GM23338 (cell line): Measurements from ENCODE around the gene SH2D1A. TPM values are rescaled to one million over a fixed set of nuclear protein-coding genes. Genes with fewer than 3 reads are reported as not detected.

ENCODE experiments used
- ATAC-seq: fragments of 200-7000 bp; cut with Tn5 transposase; 3 replicates; pipeline ENCODE4 v1.9.1; 2020
- DNase-seq: peaks from one replicate; pipeline ENCODE4 v3.0.0-alpha.2; 2015; ENCODE audit warnings: low spot score
- H2AFZ ChIP-seq: fragments of 200-600 bp; sonication (generic); 2 replicates; pipeline ENCODE4 v1.8.0; 2016; ENCODE audit warnings: antibody characterized with exemption, mild to moderate bottlenecking, moderate library complexity
- H3F3A ChIP-seq: fragments of 200-600 bp; sonication (generic); replicated peaks from 2 replicates; pipeline ENCODE4 v1.8.0; 2017; ENCODE audit warnings: antibody characterized with exemption, mixed run types, low read depth
- H3K27ac ChIP-seq: fragments of 200-600 bp; sonication (generic); 2 replicates; pipeline ENCODE4 v1.6.1; 2016; ENCODE audit warnings: low read depth
- H3K27me3 ChIP-seq: fragments of 200-600 bp; sonication (generic); 2 replicates; pipeline ENCODE4 v1.8.0; 2016; ENCODE audit warnings: mild to moderate bottlenecking, mixed run types, moderate library complexity; ENCODE audit not compliant: insufficient read depth
- H3K36me3 ChIP-seq: fragments of 200-600 bp; sonication (generic); 2 replicates; pipeline ENCODE4 v1.8.0; 2016; ENCODE audit warnings: mild to moderate bottlenecking; ENCODE audit not compliant: insufficient read depth
- H3K4me1 ChIP-seq: fragments of 200-600 bp; sonication (generic); 2 replicates; pipeline ENCODE4 v1.8.0; 2016; ENCODE audit warnings: mild to moderate bottlenecking, moderate library complexity; ENCODE audit not compliant: insufficient read depth
- H3K4me2 ChIP-seq: fragments of 200-600 bp; sonication (generic); 2 replicates; pipeline ENCODE4 v1.7.1; 2017; ENCODE audit warnings: mixed run types
- H3K4me3 ChIP-seq: fragments of 200-600 bp; sonication (generic); 2 replicates; pipeline ENCODE4 v1.6.1; 2016; ENCODE audit warnings: mixed run types
- H3K79me2 ChIP-seq: fragments of 200-600 bp; sonication (generic); replicated peaks from 2 replicates; pipeline ENCODE4 v1.8.0; 2017; ENCODE audit warnings: mild to moderate bottlenecking; ENCODE audit not compliant: insufficient read depth
- H3K9me2 ChIP-seq: fragments of 200-600 bp; sonication (generic); 2 replicates; pipeline ENCODE4 v1.8.0; 2017; ENCODE audit not compliant: insufficient read depth
- H4K20me1 ChIP-seq: fragments of 200-600 bp; sonication (generic); replicated peaks from 2 replicates; pipeline ENCODE4 v1.8.0; 2017; ENCODE audit warnings: mild to moderate bottlenecking; ENCODE audit not compliant: insufficient read depth
- H3K27ac Mint-ChIP-seq: 2 replicates; pipeline ENCODE4 v1.8.0; 2020; ENCODE audit warnings: inconsistent platforms, mild to moderate bottlenecking, moderate library complexity, mixed read lengths
- H3K27me3 Mint-ChIP-seq: 3 replicates; pipeline ENCODE4 v1.8.0; 2022; ENCODE audit warnings: low read depth, mild to moderate bottlenecking, moderate library complexity, mixed read lengths, inconsistent platforms; ENCODE audit not compliant: insufficient read depth, poor library complexity
- H3K36me3 Mint-ChIP-seq: 3 replicates; pipeline ENCODE4 v1.8.0; 2021; ENCODE audit warnings: low read depth, mild to moderate bottlenecking, inconsistent platforms, moderate library complexity, mixed read lengths
- H3K4me1 Mint-ChIP-seq: 3 replicates; pipeline ENCODE4 v1.8.0; 2020; ENCODE audit warnings: mild to moderate bottlenecking, inconsistent platforms, mixed read lengths
- H3K4me3 Mint-ChIP-seq: 3 replicates; pipeline ENCODE4 v1.8.0; 2021; ENCODE audit warnings: moderate library complexity, mild to moderate bottlenecking, inconsistent platforms, mixed read lengths
- H3K9me3 Mint-ChIP-seq: 3 replicates; pipeline ENCODE4 v1.8.0; 2020; ENCODE audit warnings: moderate library complexity, mild to moderate bottlenecking, inconsistent platforms, mixed read lengths
- CREB1 ChIP-seq: fragments of 250-450 bp; sonication (Bioruptor Pico); IDR thresholded peaks from 2 replicates; pipeline ENCODE4 v1.5.0; 2020; ENCODE audit warnings: low read depth, mild to moderate bottlenecking, moderate library complexity
- EZH2 ChIP-seq: fragments of 200-600 bp; sonication (generic); IDR thresholded peaks from one replicate; pipeline ENCODE4 v1.8.0; 2017; ENCODE audit warnings: antibody characterized with exemption, mild to moderate bottlenecking, low read depth; ENCODE audit not compliant: unreplicated experiment
- EZH2phosphoT487 ChIP-seq: fragments of 200-600 bp; sonication (generic); IDR thresholded peaks from one replicate; pipeline ENCODE4 v1.8.1; 2018; ENCODE audit warnings: antibody characterized with exemption; ENCODE audit not compliant: unreplicated experiment
- JUNB ChIP-seq: IDR thresholded peaks from one replicate; pipeline ENCODE4 v1.6.1; 2016; ENCODE audit warnings: antibody characterized with exemption; ENCODE audit not compliant: unreplicated experiment
- NANOG ChIP-seq: IDR thresholded peaks from 2 replicates; pipeline ENCODE4 v1.6.1; 2016; ENCODE audit warnings: antibody characterized with exemption, borderline replicate concordance
- POLR2AphosphoS5 ChIP-seq: IDR thresholded peaks from 2 replicates; pipeline ENCODE4 v1.6.1; 2016; ENCODE audit warnings: antibody characterized with exemption, low read depth
- STAT1 ChIP-seq: IDR thresholded peaks from one replicate; pipeline ENCODE4 v1.6.1; 2016; ENCODE audit warnings: antibody characterized with exemption; ENCODE audit not compliant: unreplicated experiment
- ZNF114 ChIP-seq: fragments of 250-450 bp; sonication (Bioruptor Pico); IDR thresholded peaks from 2 replicates; pipeline ENCODE4 v1.5.0; 2020; ENCODE audit warnings: mild to moderate bottlenecking, moderate library complexity
- ZNF331 ChIP-seq: fragments of 250-450 bp; sonication (Bioruptor Pico); IDR thresholded peaks from 2 replicates; pipeline ENCODE4 v1.5.0; 2020; ENCODE audit warnings: low read depth, mild to moderate bottlenecking, moderate library complexity
- polyA plus RNA-seq: library from polyadenylated mRNA; unstranded; fragments of >200 nt; fragmentation: Nextera tagmentation; extraction: Ambion mirVana; gene quantifications from 2 replicates; pipeline ENCODE4 v1.2.1, GENCODE V29; 2016
- total RNA-seq: library from RNA; depleted of rRNA; stranded (reverse); fragments of >200 nt; shearing (Covaris generic); gene quantifications from 2 replicates; pipeline ENCODE4 v1.2.3, GENCODE V29; 2014
- TF ChIP-seq, protein P1 (sequence below): IDR thresholded peaks from one replicate; pipeline ENCODE4 v1.6.1; 2018; ENCODE audit warnings: antibody characterized with exemption; ENCODE audit not compliant: unreplicated experiment
- TF ChIP-seq, protein P2 (sequence below): IDR thresholded peaks from 2 replicates; pipeline ENCODE4 v1.6.1; 2016; ENCODE audit warnings: antibody characterized with exemption

The SH2D1A gene
- total and polyA plus RNA-seq, 2 experiments from 2014 or later, result not detected

DNA sequence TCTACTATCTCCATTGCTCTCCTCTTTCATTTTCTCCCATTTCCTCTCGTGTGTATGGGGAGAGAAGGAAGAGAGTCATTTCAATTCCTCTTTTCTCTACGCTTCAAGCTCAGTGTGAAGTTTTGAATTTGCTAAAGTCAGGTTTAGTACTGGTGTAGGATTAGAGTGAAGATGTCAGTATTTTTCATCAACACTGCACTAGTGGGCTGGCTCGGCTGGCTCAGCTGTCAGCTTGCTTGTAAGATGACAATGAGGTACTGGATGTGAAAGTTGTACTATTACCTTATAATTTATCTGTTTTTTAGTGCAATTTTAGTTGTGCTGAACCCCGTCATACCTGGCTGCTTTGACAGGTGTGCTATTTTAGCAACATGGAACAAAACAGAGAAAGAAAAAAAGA is 2.1 kb upstream of the SH2D1A start:
- Histone ChIP-seq H2AFZ (no peak overlapping the region), H3K79me2 (no peaks in the 10 kb centered on the region), H3K4me1 (no peaks in the 10 kb centered on the region), H3K4me3 (no peak overlapping the region), H3K27me3 (no peaks in the 10 kb centered on the region), H3K4me2 (no peak overlapping the region), H3K27ac (no peak overlapping the region), H3K9me2 (no peaks in the 10 kb centered on the region), H3F3A (no peaks in the 10 kb centered on the region), H4K20me1 (no peaks in the 10 kb centered on the region), H3K36me3 (no peaks in the 10 kb centered on the region)
- no peak overlapping the region for H3K4me3 Mint-ChIP-seq
- peaks cover 7% of the 10 kb centered on the region; the same call in 2 of the 3 replicates for H3K4me1 Mint-ChIP-seq
- no peaks in the 10 kb centered on the region for H3K27me3 Mint-ChIP-seq
- no peak for DNase-seq
- H3K9me3 Mint-ChIP-seq, result no peaks in the 10 kb centered on the region
- TF ChIP-seq EZH2phosphoT487 (no peak), STAT1 (no peak), POLR2AphosphoS5 (no peak), ZNF331 (no peak), JUNB (no peak)
- TF ChIP-seq, protein P1, sequence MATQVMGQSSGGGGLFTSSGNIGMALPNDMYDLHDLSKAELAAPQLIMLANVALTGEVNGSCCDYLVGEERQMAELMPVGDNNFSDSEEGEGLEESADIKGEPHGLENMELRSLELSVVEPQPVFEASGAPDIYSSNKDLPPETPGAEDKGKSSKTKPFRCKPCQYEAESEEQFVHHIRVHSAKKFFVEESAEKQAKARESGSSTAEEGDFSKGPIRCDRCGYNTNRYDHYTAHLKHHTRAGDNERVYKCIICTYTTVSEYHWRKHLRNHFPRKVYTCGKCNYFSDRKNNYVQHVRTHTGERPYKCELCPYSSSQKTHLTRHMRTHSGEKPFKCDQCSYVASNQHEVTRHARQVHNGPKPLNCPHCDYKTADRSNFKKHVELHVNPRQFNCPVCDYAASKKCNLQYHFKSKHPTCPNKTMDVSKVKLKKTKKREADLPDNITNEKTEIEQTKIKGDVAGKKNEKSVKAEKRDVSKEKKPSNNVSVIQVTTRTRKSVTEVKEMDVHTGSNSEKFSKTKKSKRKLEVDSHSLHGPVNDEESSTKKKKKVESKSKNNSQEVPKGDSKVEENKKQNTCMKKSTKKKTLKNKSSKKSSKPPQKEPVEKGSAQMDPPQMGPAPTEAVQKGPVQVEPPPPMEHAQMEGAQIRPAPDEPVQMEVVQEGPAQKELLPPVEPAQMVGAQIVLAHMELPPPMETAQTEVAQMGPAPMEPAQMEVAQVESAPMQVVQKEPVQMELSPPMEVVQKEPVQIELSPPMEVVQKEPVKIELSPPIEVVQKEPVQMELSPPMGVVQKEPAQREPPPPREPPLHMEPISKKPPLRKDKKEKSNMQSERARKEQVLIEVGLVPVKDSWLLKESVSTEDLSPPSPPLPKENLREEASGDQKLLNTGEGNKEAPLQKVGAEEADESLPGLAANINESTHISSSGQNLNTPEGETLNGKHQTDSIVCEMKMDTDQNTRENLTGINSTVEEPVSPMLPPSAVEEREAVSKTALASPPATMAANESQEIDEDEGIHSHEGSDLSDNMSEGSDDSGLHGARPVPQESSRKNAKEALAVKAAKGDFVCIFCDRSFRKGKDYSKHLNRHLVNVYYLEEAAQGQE, result no peak
- H3K27ac Mint-ChIP-seq, result no peak overlapping the region
- no peak for ATAC-seq
- no peaks in the 10 kb centered on the region for H3K36me3 Mint-ChIP-seq

DNA sequence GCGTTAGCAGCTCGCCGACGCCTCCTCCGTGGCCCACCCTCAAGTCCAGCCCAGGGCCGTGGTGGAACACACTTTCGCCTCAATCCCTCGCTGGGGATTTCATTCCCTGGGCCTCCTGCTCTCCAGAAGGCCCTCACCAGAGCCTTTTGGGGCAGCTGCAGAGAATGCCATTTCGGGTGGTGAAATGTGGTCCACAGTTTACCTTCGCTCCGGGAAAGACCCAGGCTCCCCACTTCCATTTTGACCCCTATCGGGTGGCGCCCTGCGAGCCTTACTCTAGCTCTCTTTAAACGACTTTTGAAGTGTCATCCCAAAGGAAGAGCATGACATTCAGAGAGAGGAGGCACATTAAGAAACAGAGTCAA is 496 bp downstream of the SH2D1A start:
- H2AFZ ChIP-seq, result no peak overlapping the region
- H3K4me2 ChIP-seq, result no peak overlapping the region
- no peak for TF ChIP-seq NANOG
- TF ChIP-seq, protein P1, result no peak
- TF ChIP-seq JUNB, result no peak
- TF ChIP-seq STAT1, result no peak
- no peak for TF ChIP-seq EZH2
- TF ChIP-seq CREB1, result no peak
- TF ChIP-seq, protein P2, sequence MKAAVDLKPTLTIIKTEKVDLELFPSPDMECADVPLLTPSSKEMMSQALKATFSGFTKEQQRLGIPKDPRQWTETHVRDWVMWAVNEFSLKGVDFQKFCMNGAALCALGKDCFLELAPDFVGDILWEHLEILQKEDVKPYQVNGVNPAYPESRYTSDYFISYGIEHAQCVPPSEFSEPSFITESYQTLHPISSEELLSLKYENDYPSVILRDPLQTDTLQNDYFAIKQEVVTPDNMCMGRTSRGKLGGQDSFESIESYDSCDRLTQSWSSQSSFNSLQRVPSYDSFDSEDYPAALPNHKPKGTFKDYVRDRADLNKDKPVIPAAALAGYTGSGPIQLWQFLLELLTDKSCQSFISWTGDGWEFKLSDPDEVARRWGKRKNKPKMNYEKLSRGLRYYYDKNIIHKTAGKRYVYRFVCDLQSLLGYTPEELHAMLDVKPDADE, result no peak
- no peak for TF ChIP-seq ZNF331
- TF ChIP-seq ZNF114 (CRISPR knock-in tag), result no peak
- TF ChIP-seq POLR2AphosphoS5, result no peak

More for the DNA sequence above, 496 bp downstream of the SH2D1A start:
- no peak for DNase-seq
- no peaks in the 10 kb centered on the region for H3K9me3 Mint-ChIP-seq
- no peaks in the 10 kb centered on the region for H3K27me3 Mint-ChIP-seq
- Histone ChIP-seq H3K27me3 (no peaks in the 10 kb centered on the region), H3K79me2 (no peaks in the 10 kb centered on the region), H3K4me1 (no peaks in the 10 kb centered on the region), H3K4me3 (no peak overlapping the region), H3K9me2 (no peaks in the 10 kb centered on the region), H3F3A (no peaks in the 10 kb centered on the region), H3K36me3 (no peaks in the 10 kb centered on the region), H3K27ac (no peak overlapping the region), H4K20me1 (no peaks in the 10 kb centered on the region)
- no peaks in the 10 kb centered on the region for H3K36me3 Mint-ChIP-seq
- no peak overlapping the region for H3K27ac Mint-ChIP-seq
- no peak for ATAC-seq
- no peak overlapping the region for H3K4me3 Mint-ChIP-seq
- peaks cover 7% of the 10 kb centered on the region; the same call in 2 of the 3 replicates for H3K4me1 Mint-ChIP-seq
